K562 (cell line): ENCODE data around the gene DGUOK. TPM values are rescaled to one million over a fixed set of nuclear protein-coding genes. Genes with fewer than 3 reads are reported as not detected.

Experiments
- ATAC-seq: fragments of 200-7000 bp; cut with Tn5 transposase; 3 replicates; pipeline ENCODE4 v1.9.1; 2020; ENCODE audit warnings: moderate library complexity
- BruUV-seq: library from RNA; stranded (reverse); fragments of 400-500 nt; replicated peaks from 2 replicates; lab custom pipeline; 2021; lab: Mats Ljungman, UMichigan
- CTCF ChIA-PET: fragments of 300-600 bp; formaldehyde crosslinking; extraction: SDS; loops from one replicate; lab custom pipeline; 2021; ENCODE audit warnings: low intra/inter-chr PET ratio; lab: Yijun Ruan, JAX
- POLR2A ChIA-PET: fragments of 300-600, 350-650 bp; sonication (Branson Sonifier 250); formaldehyde crosslinking; extraction: SDS; loops from one replicate; lab custom pipeline; 2021; ENCODE audit warnings: antibody characterized with exemption, inconsistent platforms; lab: Yijun Ruan, JAX
- DNase-seq, 4 experiments: peaks; one replicate each; pipeline versions ENCODE4 v3.0.0 to v3.0.0-alpha.2; 2011 to 2018; ENCODE audit warnings: low spot score in 3 of 4, mixed read lengths in 3 of 4; ENCODE audit errors: extremely low read depth in 1 of 4
- FAIRE-seq: peaks from 2 replicates; lab custom pipeline; 2011; peaks lifted over from hg19 to GRCh38; lab: Jason Lieb, UNC
- H2AFZ ChIP-seq: 2 replicates; pipeline ENCODE4 v1.6.0; 2011; ENCODE audit warnings: low read depth, low read length, control low read depth, inconsistent platforms
- H3K27ac ChIP-seq: fragments of 200-600 bp; 3 replicates; pipeline ENCODE4 v1.8.0; 2011; ENCODE audit warnings: low read depth, mild to moderate bottlenecking, control low read depth, inconsistent platforms, low read length, moderate library complexity, mixed read lengths; ENCODE audit errors: extremely low read depth
- H3K27me3 ChIP-seq, 2 experiments: fragments of 300-600 bp in 1 of 2; 2 replicates in 1 of 2; 3 replicates in 1 of 2; pipeline versions ENCODE4 v1.6.0 to v1.8.0; 2011; ENCODE audit warnings: inconsistent platforms in 2 of 2, low read length in 2 of 2, mild to moderate bottlenecking in 1 of 2, mixed read lengths in 1 of 2, moderate library complexity in 1 of 2; ENCODE audit not compliant: control insufficient read depth in 2 of 2, insufficient read depth in 2 of 2
- H3K36me3 ChIP-seq: fragments of 300-600 bp; 3 replicates; pipeline ENCODE4 v1.8.0; 2011; ENCODE audit warnings: mild to moderate bottlenecking, low read length, inconsistent platforms; ENCODE audit not compliant: control insufficient read depth, insufficient read depth
- H3K4me1 ChIP-seq, 2 experiments: fragments of 200-600 bp in 1 of 2; replicated peaks in 1 of 2; 2 replicates in 1 of 2; 3 replicates in 1 of 2; pipeline versions ENCODE4 v1.5.1 to v1.8.0; 2011; ENCODE audit warnings: inconsistent platforms in 2 of 2, low read length in 2 of 2, mild to moderate bottlenecking in 1 of 2, mixed read lengths in 1 of 2, moderate library complexity in 1 of 2; ENCODE audit not compliant: control insufficient read depth in 2 of 2, insufficient read depth in 2 of 2
- H3K4me2 ChIP-seq: 2 replicates; pipeline ENCODE4 v1.6.1; 2011; ENCODE audit warnings: low read length, control low read depth, inconsistent platforms, mixed read lengths; ENCODE audit not compliant: insufficient read depth
- H3K4me3 ChIP-seq: fragments of 200-600 bp; sonication (generic), shearing (Covaris generic); 2 replicates; pipeline ENCODE4 v1.5.1; 2016; ENCODE audit warnings: control low read depth, inconsistent platforms
- H3K79me2 ChIP-seq: fragments of 200-600 bp; 3 replicates; pipeline ENCODE4 v1.8.0; 2011; ENCODE audit warnings: low read length, inconsistent platforms; ENCODE audit not compliant: control insufficient read depth, insufficient read depth
- H3K9ac ChIP-seq, 2 experiments: 2 replicates each; pipeline versions ENCODE4 v1.6.0 to v1.6.1; 2011; ENCODE audit warnings: low read depth in 2 of 2, low read length in 2 of 2, control low read depth in 1 of 2, inconsistent platforms in 1 of 2, mild to moderate bottlenecking in 1 of 2, mixed read lengths in 1 of 2; ENCODE audit not compliant: insufficient read depth in 1 of 2
- H3K9me1 ChIP-seq: one replicate; pipeline ENCODE4 v1.6.0; 2011; ENCODE audit warnings: inconsistent platforms, mild to moderate bottlenecking, low read length, moderate library complexity; ENCODE audit not compliant: control insufficient read depth, insufficient read depth
- H3K9me3 ChIP-seq: replicated peaks from 2 replicates; pipeline ENCODE4 v1.5.1; 2011; ENCODE audit warnings: low read depth, low read length, inconsistent platforms; ENCODE audit not compliant: control insufficient read depth, insufficient read depth
- H4K20me1 ChIP-seq: replicated peaks from 2 replicates; pipeline ENCODE4 v1.6.1; 2011; ENCODE audit warnings: low read length, inconsistent platforms, mixed read lengths; ENCODE audit not compliant: control insufficient read depth, insufficient read depth
- CBFB ChIP-seq: sonication (generic); formaldehyde crosslinking; IDR thresholded peaks from 2 replicates; pipeline ENCODE4 v1.4.0; 2020; ENCODE audit warnings: mild to moderate bottlenecking, missing genetic modification reagents
- HDAC3 ChIP-seq: fragments of 450-650 bp; IDR thresholded peaks from 2 replicates; pipeline ENCODE4 v1.6.1; 2018; ENCODE audit warnings: borderline replicate concordance, mild to moderate bottlenecking, moderate library complexity; ENCODE audit not compliant: partially characterized antibody
- POU5F1 ChIP-seq: fragments of 150-350 bp; IDR thresholded peaks from 2 replicates; pipeline ENCODE4 v1.6.1; 2014; ENCODE audit warnings: borderline replicate concordance, low read length, low read depth, mild to moderate bottlenecking; ENCODE audit not compliant: partially characterized antibody
- ZNF316 ChIP-seq: fragments of 450-650 bp; IDR thresholded peaks from 2 replicates; pipeline ENCODE4 v1.6.1; 2016
- WGBS: fragments of 100-300 bp; shearing (Covaris generic); methylation state at CpG from one replicate; pipeline ENCODE4 v1.1.6; 2016; ENCODE audit warnings: low coverage, mixed read lengths; ENCODE audit not compliant: insufficient coverage; ENCODE audit errors: missing lambda C conversion rate; 5-methylcytosine and 5-hydroxymethylcytosine counted together
- in situ Hi-C: fragments of 300-500 bp; cut with MboI; formaldehyde crosslinking; loops from 4 replicates; pipeline ENCODE4 v1.15.0; 2018; ENCODE audit warnings: inconsistent platforms, mixed read lengths
- intact Hi-C: fragments of 100-400 bp; cut with micrococcal nuclease; formaldehyde crosslinking; loops from 2 replicates; pipeline ENCODE4 v1.14.2; 2022
- polyA plus RNA-seq, 8 experiments: library from polyadenylated mRNA; depleted of rRNA in 4 of 8; stranded (reverse) in 5 of 8; unstranded in 3 of 8; fragments of >200 nt; fragmentation: Nextera tagmentation in 2 of 8; fragmentation: Illumina TruSeq in 1 of 8; extraction: Ambion mirVana in 2 of 8; extraction: Trizol in 1 of 8; gene quantifications; 2 replicates each; pipeline versions ENCODE4 v1.2.1 to v1.2.3, GENCODE V29; 2011 to 2014; ENCODE audit warnings: inconsistent platforms in 1 of 8, missing spikeins in 1 of 8
- total RNA-seq, 7 experiments: library from RNA; depleted of rRNA in 6 of 7; stranded (reverse); fragments of >200 nt in 6 of 7; fragmentation: Illumina TruSeq in 2 of 7; extraction: Trizol in 2 of 7; gene quantifications; 2 replicates each; pipeline versions ENCODE4 v1.2.1 to v1.2.3, GENCODE V29; 2011 to 2021; ENCODE audit warnings: low replicate concordance in 1 of 7
- TF ChIP-seq, protein P1 (sequence below), 2 experiments: fragments of 450-650 bp; IDR thresholded peaks; 2 replicates each; pipeline ENCODE4 v1.6.1; 2018; ENCODE audit warnings: mild to moderate bottlenecking in 2 of 2, low read depth in 1 of 2; ENCODE audit not compliant: partially characterized antibody in 2 of 2

The DGUOK gene
- total and polyA plus RNA-seq, 9 of the 15 experiments (the other 6 are each of a cell fraction or from before 2014, with no cell fraction given) = 67.0 to 288 (median 126) TPM

DNA sequence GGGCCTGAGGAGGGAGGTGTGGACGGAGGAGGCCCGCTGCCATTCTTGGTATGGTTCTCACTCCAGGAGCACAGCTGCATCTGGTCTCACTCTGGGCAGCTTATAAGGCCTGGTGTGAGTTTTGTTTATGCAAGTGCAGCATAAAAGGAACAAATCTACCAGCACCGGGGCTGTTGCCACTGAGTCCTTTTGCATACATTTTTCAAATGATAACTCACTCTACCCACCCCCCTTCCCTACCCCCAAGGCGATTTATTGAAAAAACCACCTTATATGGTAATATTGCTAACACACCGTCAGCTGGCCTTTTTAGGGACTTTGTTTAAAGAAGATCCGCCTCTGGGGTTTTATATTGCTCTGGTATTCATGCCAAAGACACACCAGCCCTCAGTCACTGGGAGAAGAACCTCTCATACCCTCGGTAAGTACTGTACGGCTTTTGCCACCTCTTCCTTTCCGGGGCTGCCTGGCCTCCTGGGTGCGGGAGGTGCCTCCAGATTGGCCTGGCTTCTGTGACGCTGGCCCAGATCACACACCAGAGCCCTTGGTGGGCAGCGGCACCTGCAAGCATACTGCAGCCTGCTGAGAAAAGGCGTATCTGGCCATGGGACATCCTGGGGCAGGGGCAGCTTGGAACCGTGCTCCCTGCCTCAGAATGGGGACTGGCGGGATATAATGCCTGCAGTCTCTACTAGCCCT, 33.9 kb upstream of the DGUOK start, which contains the start of gene ACTG2:
Gene ACTG2, plus strand, starts transcription at position 378 of the 699 bp plus-strand sequence. CDS start 8,304 bp downstream, outside the sequence.
- Histone ChIP-seq H4K20me1 (no peaks in the 10 kb centered on the region), H3K4me3 (no peak within 1 kb of the TSS), H3K9me1 (no peaks in the 10 kb centered on the region), H3K79me2 (no peaks in the 10 kb centered on the region), H3K4me2 (no peak within 1 kb of the TSS), H2AFZ (0 out of 2 replicates have a peak within 1 kb of the TSS, but pooled peaks have one; percentile 14), H3K36me3 (no peaks in the 10 kb centered on the region), H3K9me3 (no peaks in the 10 kb centered on the region; the same call in 1 of the 2 replicates), H3K4me1 (peaks cover 0 to 10% of the 10 kb centered on the region in 2 experiments; a peak in 1 of 5 replicates), H3K9ac (no peak within 1 kb of the TSS; a peak in 1 of 4 replicates), H3K27ac (no peak within 1 kb of the TSS), H3K27me3 (no peaks in the 10 kb centered on the region; a peak in 1 of 5 replicates)
- 31% methylated on average over 14 of the region's 15 CpGs for WGBS
- FAIRE-seq (no peak), DNase-seq (no peak), ATAC-seq (no peak; the same call in 2 of the 3 replicates)
- BruUV-seq = no TSS peak
- ChIA-PET POLR2A (interaction anchor here (0.6 to 0.7 kb wide), 2 partner anchors 15 to 286 kb away, joined by 3 read pairs; partner anchors contain the start of gene MOB1A), CTCF (no interaction called here)
- TF ChIP-seq CBFB (CRISPR knock-in tag) (no peak), HDAC3 (no peak), ZNF316 (0 out of 2 replicates have a peak, but pooled peaks have one; percentile 14), POU5F1 (no peak)
- TF ChIP-seq, protein P1, sequence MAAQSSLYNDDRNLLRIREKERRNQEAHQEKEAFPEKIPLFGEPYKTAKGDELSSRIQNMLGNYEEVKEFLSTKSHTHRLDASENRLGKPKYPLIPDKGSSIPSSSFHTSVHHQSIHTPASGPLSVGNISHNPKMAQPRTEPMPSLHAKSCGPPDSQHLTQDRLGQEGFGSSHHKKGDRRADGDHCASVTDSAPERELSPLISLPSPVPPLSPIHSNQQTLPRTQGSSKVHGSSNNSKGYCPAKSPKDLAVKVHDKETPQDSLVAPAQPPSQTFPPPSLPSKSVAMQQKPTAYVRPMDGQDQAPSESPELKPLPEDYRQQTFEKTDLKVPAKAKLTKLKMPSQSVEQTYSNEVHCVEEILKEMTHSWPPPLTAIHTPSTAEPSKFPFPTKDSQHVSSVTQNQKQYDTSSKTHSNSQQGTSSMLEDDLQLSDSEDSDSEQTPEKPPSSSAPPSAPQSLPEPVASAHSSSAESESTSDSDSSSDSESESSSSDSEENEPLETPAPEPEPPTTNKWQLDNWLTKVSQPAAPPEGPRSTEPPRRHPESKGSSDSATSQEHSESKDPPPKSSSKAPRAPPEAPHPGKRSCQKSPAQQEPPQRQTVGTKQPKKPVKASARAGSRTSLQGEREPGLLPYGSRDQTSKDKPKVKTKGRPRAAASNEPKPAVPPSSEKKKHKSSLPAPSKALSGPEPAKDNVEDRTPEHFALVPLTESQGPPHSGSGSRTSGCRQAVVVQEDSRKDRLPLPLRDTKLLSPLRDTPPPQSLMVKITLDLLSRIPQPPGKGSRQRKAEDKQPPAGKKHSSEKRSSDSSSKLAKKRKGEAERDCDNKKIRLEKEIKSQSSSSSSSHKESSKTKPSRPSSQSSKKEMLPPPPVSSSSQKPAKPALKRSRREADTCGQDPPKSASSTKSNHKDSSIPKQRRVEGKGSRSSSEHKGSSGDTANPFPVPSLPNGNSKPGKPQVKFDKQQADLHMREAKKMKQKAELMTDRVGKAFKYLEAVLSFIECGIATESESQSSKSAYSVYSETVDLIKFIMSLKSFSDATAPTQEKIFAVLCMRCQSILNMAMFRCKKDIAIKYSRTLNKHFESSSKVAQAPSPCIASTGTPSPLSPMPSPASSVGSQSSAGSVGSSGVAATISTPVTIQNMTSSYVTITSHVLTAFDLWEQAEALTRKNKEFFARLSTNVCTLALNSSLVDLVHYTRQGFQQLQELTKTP (IDR thresholded peaks at IDR 0.05; ENCODE audit: low read depth in 1 of 2, partially characterized antibody in 2 of 2) = no peak
- intact Hi-C loops (no loop called here), in situ Hi-C loops (no loop called here)
